GM20431 (cell line): ENCODE data around the gene IQGAP2.
"Not testable (repeated sequence)": the region's sequence is repeated elsewhere in the genome, so short reads cannot be mapped to it uniquely, and the experiment has no call there.

Experiments
- in situ Hi-C: fragments of 300-500 bp; cut with MseI, MboI; formaldehyde crosslinking; loops from one replicate; pipeline ENCODE4 v1.15.0; 2020; ENCODE audit warnings: low sequenced_read_pairs; ENCODE audit not compliant: unreplicated experiment

IQGAP2 gene

GRCh38 chr5:76402886-76403765, at the start of gene IQGAP2:
Gene IQGAP2, plus strand, starts transcription at chr5:76403285. Its CDS starts 261 bp downstream, at chr5:76403546.
- in situ Hi-C loops = no loop called here

GRCh38 chr5:76356887-76357286, 46.2 kb upstream of the IQGAP2 start:
- in situ Hi-C loops = no loop called here

DNA sequence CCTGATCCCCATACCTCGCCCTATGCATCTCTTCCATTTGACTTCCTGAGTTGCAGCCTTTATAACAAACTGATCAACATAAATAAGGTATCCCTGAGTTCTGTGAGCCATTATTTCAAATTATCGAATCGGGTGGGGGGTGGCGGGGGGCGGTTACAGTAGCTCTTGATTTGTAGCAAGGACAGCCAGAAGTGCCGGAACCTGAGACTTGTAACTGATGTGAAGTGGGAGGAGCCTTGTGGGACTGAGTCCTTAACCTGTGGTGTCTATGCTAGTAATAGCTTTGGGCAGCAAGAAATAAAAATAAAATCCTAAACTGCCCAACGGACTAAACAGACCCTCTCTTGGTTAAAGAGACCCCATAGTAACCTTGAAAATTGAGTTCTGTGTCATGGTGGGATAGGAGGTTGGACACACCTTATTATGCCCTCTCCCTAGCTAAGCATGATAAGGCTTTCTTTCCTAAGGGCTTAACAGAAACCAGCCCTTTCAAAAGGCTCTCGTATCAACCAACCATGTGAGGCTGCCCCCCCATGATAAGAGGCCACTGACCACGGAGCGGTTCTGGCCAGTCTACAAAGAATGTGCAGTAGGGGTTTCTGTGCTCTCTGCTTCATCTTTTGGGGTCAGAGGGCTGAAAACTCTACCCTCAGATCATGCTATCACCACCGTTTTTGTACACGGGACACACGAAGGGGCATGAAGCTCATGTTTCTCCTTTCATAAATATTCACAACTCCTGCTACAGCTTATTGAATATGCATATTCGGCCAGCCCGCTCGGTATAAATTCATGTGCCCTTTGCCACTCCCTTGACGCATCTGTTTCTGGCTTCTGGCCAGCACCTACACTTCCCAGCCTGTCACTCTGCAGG, 39.5 kb upstream of the IQGAP2 start:
- in situ Hi-C loops = no loop called here

- in situ Hi-C loops = no loop called here
These were observed 38.9 kb upstream of the IQGAP2 start for GRCh38 chr5:76364226-76364589.

- in situ Hi-C loops = no loop called here
These were observed 37.5 kb upstream of the IQGAP2 start for GRCh38 chr5:76365561-76365960.

DNA sequence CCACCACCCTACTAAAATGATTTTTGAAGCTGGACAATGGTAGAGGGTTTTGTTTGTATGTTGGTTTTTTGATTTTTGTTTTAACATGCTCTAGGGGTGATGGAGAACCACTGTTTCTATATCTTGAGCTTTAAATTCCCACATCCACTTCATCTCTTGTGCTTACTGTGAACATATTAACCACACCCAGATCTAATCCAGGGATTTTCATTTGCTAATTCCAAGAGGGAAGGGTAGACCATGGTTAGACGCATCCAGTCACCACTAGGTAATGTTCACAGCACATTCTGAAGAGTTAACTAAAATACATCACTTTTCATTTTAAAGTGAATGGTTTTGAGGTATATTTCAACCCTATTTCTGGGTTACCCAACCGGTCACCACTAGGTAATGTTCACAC, 36.5 kb upstream of the IQGAP2 start:
- in situ Hi-C loops = no loop called here

DNA sequence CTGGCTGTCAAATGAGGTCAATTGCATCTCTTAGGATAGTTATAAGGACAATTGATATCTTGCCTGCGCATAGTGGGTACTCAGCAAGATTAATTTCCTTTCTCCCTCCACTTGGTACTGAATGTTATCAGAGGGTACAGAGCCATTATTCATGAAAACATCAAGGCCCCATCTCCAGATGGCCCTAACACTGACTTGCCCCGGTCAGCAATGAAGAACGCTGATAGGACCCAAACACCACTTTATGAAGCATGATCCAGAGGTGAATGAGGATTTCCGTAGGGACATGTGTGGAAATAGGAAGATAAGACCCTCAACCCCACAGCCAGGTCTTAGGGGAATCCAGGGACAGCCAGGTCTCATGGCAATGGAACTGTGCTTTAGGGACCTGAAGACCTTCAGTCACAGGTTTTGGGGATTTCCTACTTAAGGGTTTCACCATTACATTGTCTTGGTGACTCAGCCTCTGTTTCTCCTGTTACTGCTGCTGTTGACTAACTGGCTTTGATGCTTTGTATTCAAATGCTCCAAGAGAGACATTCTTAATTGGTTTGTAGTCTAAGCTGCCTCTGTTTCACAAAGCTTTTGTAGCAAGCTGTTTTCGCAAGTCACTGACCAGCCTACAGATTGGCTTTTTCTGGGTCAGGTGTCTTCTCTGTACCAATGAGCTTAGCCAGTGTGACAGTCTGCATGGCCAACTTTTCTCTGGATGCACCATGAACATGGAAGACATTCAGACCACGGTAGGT, 35.3 kb upstream of the IQGAP2 start:
- in situ Hi-C loops = no loop called here

DNA sequence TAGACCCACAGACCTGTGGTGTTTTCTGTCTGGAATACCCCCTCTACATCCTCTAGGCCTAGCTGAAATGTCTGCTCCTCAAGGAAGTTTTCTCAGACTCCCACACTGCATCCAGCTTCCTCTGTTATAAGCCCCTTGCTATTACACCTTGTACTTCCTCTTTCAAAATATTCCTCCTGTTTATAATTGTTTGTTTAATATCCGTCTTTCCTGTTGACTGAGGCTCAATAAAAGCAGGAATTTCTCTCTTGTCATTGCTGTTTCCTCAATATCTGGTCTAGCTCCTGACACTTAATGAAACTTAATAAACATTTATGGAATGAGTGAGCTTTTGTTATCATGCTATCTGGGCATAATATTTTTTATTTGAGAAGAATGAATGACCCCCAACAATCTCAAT, 34.1 kb upstream of the IQGAP2 start:
- in situ Hi-C loops = no loop called here

- in situ Hi-C loops = not testable (repeated sequence)
These were observed 33.4 kb upstream of the IQGAP2 start for GRCh38 chr5:76369668-76370067.

DNA sequence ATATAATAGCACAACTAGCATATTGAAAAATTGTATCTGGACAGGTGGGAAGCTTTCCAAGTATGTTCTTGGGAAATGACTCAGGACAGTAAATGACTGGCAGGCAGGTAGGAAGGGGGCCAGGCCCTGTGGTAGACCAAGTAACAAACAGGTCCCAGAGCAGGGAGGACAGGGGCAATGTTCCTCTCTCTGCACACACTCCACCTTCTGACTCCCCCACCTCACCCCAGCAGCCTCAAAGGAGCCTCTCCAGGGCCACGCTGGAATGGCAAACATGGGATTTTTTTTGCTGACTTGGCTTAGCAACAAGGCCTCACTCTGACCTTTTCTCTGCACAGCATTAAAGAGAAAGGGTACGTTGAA, 31.1 kb upstream of the IQGAP2 start:
- in situ Hi-C loops = no loop called here

DNA sequence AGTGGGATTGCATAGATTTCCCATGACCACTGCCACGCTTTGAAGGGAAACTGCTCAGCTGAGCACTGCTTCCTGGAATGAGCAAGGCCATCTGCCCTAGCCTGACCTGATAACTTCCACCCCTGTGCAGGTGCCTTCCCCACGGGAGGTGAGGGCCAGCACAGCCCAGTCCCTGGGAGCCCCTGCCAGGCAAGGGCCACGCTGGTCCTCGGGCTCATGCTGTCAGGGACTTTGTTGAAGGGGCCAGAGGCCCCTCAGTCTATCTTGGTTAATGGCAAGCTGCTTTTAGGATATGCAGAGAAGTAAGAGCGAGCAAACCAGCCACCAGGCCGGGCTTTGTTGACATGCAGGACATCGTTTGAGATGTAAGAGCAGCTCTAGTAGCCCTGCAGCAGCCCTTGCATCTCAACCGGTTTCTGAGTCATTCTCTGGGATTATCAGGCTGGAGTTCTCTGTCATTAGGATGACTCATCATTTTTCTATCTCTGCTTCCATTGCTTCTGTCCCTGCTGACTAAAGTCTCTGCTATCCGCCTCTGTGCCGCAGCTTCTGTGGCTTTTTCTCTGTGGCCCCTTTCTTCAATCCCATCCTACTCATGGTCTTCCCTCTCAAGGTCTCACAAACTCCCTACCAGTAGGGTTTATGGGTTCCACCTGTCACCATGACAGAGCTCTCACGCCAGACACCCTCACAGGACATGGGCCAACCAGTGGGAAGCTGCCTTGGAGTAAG, 30.6 kb upstream of the IQGAP2 start:
- in situ Hi-C loops = no loop called here

GRCh38 chr5:76376148-76376865, 26.8 kb upstream of the IQGAP2 start:
- in situ Hi-C loops = no loop called here

GRCh38 chr5:76376866-76377230, 26.2 kb upstream of the IQGAP2 start:
- in situ Hi-C loops = no loop called here

DNA sequence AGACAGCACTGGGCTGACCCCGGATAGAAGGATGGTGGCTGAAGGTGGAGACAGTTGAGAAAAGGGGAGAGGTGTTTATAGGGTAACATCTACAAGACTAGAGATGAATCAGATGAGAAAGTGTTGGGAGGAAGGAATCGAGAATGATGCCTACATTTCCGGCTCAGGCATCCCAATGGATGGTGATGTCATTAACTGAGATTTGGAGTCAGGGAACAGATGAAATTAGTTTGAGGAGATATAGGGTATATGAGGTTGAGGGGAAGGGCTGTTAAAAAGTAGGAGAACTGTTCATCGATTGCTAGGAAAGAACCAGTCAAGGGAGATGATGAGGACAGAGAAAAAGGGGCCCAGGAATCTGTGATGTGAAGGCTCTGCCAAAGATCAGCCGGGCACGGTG, 24.7 kb upstream of the IQGAP2 start:
- in situ Hi-C loops = no loop called here

DNA sequence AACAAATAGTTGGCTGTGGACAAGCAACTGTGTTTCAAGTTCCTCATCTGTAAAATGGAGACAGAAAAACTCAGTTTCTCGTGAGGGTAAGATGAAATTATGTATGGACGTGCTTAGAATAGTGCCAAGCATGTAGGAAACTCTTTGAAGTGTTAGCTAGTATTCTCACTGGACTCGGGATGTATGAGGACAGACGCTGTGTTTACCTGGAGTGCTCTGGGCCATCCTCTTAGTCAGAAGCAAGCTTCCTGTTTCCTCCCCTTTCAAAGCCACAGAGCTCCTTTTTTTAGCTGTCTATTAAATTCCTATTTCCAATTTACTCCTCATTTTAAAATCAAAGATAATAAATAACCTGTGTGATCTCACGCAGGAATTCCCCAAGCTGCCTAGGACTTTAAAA, 23.8 kb upstream of the IQGAP2 start:
- in situ Hi-C loops = no loop called here

- in situ Hi-C loops = no loop called here
These were observed 23.2 kb upstream of the IQGAP2 start for GRCh38 chr5:76379855-76380254.

DNA sequence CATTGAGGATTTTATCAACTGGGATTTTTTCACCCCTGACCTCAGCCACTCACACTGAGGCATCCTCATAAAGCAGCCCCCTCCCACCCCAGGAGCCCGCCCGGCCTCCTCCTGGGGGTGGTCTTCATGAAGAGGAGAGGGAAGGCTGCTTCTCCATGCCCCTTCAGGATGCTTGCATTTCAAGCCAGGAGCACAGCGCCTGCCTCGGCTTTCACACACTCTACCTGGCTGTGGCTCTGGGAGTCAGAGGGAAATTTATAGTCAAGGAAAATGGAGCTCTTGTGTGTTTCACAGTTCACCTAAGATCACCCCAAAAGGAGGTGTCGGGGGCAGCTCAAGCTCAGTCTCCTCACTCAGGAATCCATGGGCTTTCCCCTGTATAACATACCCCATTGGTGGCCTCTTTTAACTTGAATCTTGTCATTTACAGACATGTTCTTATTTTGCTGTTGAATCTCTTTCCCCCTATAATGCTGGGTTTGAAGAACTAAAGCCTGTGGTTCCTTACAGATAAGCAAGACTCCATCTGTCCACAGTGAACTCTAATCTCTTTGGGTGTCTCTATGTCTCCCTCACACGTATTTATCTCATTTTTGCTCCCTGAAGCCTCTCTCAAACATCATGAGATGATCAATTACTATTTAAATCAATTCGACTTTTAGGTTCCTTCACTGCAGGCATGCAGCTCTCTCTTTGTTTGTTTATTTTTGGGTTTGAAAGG, 22.6 kb upstream of the IQGAP2 start:
- in situ Hi-C loops = no loop called here

DNA sequence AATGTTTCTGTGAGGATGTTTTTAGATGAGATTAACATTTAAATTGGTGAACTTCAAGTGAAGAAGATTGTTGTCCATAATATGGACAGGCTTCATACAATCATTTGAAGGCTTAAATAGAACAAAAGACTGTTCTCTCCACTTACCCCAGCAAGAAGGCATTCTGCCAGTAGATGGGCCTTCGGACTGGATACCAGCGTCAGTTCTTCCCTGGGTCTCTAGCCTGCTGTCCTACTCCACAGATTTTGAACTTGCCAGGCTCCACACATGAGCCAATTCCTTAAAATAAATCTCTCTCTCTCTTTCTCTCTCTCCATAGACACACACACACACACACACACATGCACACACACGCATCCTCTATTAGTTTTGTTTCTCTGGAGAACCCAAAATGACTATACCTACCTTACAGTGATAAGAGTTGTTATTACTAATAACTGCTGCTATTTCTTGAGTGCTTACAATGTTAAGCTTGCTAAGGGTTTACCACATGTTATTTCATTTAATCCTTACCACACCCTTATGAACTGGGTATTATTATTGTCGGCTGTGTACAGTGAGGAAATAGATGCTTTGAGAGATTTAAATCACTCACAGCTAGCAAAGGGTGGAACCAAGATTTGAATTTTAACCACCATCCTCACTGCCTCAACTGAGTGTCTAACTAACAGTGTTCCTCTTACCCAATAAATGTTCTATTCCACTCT, 19.8 kb upstream of the IQGAP2 start:
- in situ Hi-C loops = no loop called here
